GM10266 (cell line): ENCODE measurements around the gene GJB4.

Experiments used
- DNase-seq: peaks from one replicate; pipeline ENCODE4 v3.0.0; 2012; ENCODE audit errors: extremely low spot score
- CTCF ChIP-seq: IDR thresholded peaks from 2 replicates; pipeline ENCODE4 v1.5.1; 2012; ENCODE audit warnings: mild to moderate bottlenecking, low read depth; ENCODE audit not compliant: control insufficient read depth, insufficient read depth; ENCODE audit errors: missing control alignments

Gene GJB4

GRCh38 chr1:34740161-34740868, 19.2 kb upstream of the GJB4 start:
- DNase-seq, result no peak
- no peak for TF ChIP-seq CTCF

- DNase-seq, result peak; percentile 80
- peak; percentile 95 for TF ChIP-seq CTCF
These were observed 16.8 kb upstream of the GJB4 start for GRCh38 chr1:34742667-34743270.

GRCh38 chr1:34743775-34744174, 15.8 kb upstream of the GJB4 start:
- no peak for TF ChIP-seq CTCF
- no peak for DNase-seq

- DNase-seq, result no peak
These were observed 14.7 kb upstream of the GJB4 start for GRCh38 chr1:34744851-34745250.

GRCh38 chr1:34745666-34746065, 13.9 kb upstream of the GJB4 start:
- no peak for DNase-seq
- TF ChIP-seq CTCF, result no peak

More at GRCh38 chr1:34744851-34745250, 14.7 kb upstream of the GJB4 start:
- TF ChIP-seq CTCF, result no peak

GRCh38 chr1:34746101-34746500, 13.4 kb upstream of the GJB4 start:
- no peak for TF ChIP-seq CTCF
- DNase-seq, result no peak

- no peak for DNase-seq
- TF ChIP-seq CTCF, result no peak
These were observed 12.5 kb upstream of the GJB4 start for GRCh38 chr1:34746785-34747637.
